Mammary epithelial cell (primary cell): ENCODE data around the gene USHBP1.

Source experiments
- CTCF ChIP-seq, 2 donors: IDR thresholded peaks in 1 of 2; conservative IDR thresholded peaks in 1 of 2; 2 replicates each; pipeline ENCODE4 v1.5.1; 2011 to 2012; ENCODE audit warnings: inconsistent platforms in 2 of 2, low read length in 2 of 2, mild to moderate bottlenecking in 2 of 2, control low read depth in 1 of 2, low read depth in 1 of 2; ENCODE audit not compliant: insufficient read depth in 1 of 2; ENCODE audit errors: extremely low read depth in 1 of 2
- EZH2 ChIP-seq: IDR thresholded peaks from 2 replicates; pipeline ENCODE4 v1.6.1; 2012; ENCODE audit warnings: low read length, inconsistent platforms, borderline replicate concordance

- TF ChIP-seq CTCF (conservative IDR thresholded peaks at IDR 0.05 in 1 of 2, IDR thresholded peaks at IDR 0.05 in 1 of 2; ENCODE audit: extremely low read depth in 1 of 2, insufficient read depth in 1 of 2, low read depth in 1 of 2, low read length in 2 of 2) (no peak), EZH2 (no peak)
These were observed 14.5 kb downstream of the USHBP1 start for GRCh38 chr19:17249887-17250548.
